Chondrocyte (in vitro differentiated cells): ENCODE results near the gene ZBTB45. TPM values are rescaled to one million over a fixed set of nuclear protein-coding genes. Genes with fewer than 3 reads are reported as not detected.
"Not testable (repeated sequence)": the region's sequence is repeated elsewhere in the genome, so short reads cannot be mapped to it uniquely, and the experiment has no call there.

Source experiments
- DNase-seq: peaks from one replicate; pipeline ENCODE4 v3.0.0; 2021; ENCODE audit warnings: mixed read lengths, low spot score
- H3K27ac Mint-ChIP-seq: one replicate; pipeline ENCODE4 v1.8.0; 2021; ENCODE audit warnings: mild to moderate bottlenecking, moderate library complexity, mixed read lengths; ENCODE audit not compliant: unreplicated experiment
- H3K27me3 Mint-ChIP-seq: 2 replicates; pipeline ENCODE4 v1.8.0; 2021; ENCODE audit warnings: low read depth, mixed read lengths
- H3K36me3 Mint-ChIP-seq: 2 replicates; pipeline ENCODE4 v1.8.0; 2021; ENCODE audit warnings: low read depth, mixed read lengths
- H3K4me1 Mint-ChIP-seq: 2 replicates; pipeline ENCODE4 v1.8.0; 2021; ENCODE audit warnings: low read depth, mild to moderate bottlenecking, mixed read lengths
- H3K4me3 Mint-ChIP-seq: one replicate; pipeline ENCODE4 v1.8.0; 2021; ENCODE audit warnings: mild to moderate bottlenecking, moderate library complexity, mixed read lengths; ENCODE audit not compliant: unreplicated experiment
- H3K9me3 Mint-ChIP-seq: 2 replicates; pipeline ENCODE4 v1.8.0; 2021; ENCODE audit warnings: low read depth, mixed read lengths
- total RNA-seq: library from RNA; stranded (reverse); gene quantifications from 3 replicates; pipeline ENCODE4 v1.2.1, GENCODE V29; 2021
- TF ChIP-seq, protein P1 (sequence below): fragments of 200-600 bp; sonication (generic); IDR thresholded peaks from 2 replicates; pipeline ENCODE4 v1.5.0; 2021; ENCODE audit warnings: antibody characterized with exemption, mild to moderate bottlenecking, moderate library complexity

Gene ZBTB45
- total RNA-seq, 1 donor from 2014 or later: 15.9 TPM

DNA sequence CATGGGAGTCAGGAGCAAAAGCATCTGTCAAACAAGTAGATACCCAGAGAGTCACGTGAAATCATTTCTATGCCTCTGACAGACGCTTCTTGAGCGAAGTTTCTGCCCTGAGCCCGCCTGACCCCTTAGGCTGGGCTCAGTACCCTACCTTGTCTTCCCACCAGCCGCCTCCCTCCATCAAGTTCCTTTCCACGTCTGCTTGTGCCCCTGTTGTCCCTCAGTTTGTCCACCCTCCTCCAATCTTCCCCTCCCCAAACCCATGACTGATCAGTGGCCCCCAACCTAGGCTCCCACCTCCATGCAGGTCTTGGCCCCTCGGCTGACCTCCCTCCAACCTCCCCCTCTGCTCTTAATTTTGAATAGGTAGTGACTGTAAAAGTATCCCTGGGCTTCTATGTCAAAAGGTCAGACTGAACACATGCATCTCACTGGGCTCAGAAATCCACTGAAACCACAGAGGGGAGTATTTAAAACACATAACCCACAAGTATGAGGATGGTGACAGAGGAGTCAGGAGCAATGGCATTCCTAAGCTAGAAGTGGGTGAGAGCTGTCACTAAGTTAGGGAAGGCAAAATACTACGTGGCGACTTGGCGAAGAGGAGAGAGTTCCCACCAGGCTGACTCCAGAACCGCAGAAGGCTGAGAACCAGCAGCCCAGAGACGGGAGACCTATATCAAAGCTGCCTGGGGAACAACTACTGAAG is 45.2 kb downstream of the ZBTB45 start:
- TF ChIP-seq, protein P1, sequence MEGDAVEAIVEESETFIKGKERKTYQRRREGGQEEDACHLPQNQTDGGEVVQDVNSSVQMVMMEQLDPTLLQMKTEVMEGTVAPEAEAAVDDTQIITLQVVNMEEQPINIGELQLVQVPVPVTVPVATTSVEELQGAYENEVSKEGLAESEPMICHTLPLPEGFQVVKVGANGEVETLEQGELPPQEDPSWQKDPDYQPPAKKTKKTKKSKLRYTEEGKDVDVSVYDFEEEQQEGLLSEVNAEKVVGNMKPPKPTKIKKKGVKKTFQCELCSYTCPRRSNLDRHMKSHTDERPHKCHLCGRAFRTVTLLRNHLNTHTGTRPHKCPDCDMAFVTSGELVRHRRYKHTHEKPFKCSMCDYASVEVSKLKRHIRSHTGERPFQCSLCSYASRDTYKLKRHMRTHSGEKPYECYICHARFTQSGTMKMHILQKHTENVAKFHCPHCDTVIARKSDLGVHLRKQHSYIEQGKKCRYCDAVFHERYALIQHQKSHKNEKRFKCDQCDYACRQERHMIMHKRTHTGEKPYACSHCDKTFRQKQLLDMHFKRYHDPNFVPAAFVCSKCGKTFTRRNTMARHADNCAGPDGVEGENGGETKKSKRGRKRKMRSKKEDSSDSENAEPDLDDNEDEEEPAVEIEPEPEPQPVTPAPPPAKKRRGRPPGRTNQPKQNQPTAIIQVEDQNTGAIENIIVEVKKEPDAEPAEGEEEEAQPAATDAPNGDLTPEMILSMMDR: no peak

DNA sequence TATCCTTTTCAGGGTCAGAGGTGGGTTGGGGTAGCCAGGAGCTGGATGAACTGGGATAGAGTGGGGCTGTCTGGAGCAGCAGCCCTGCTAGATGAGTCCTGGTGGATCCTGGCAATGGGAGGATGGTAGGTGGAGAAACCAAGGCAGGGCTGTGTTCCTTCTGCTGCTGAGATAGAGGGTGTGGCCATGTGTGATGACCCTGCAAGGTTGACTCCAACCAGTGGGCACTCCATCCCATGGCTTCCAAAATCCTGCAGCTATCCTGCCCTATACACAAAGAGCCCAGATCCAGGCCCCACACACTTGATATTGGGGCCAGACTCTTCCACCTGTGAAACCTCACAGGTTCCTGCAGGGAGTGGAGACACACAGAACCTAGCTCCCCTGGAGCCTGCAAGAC is 45.8 kb downstream of the ZBTB45 start:
- H3K9me3 Mint-ChIP-seq: no peaks in the 10 kb centered on the region
- DNase-seq: no peak
- TF ChIP-seq, protein P1: no peak
- H3K27me3 Mint-ChIP-seq: no peaks in the 10 kb centered on the region
- H3K4me3 Mint-ChIP-seq: no peak overlapping the region
- peaks cover 25% of the 10 kb centered on the region for H3K4me1 Mint-ChIP-seq
- H3K27ac Mint-ChIP-seq: peak overlapping the region; percentile 96
- H3K36me3 Mint-ChIP-seq: peaks cover 3% of the 10 kb centered on the region

More for the DNA sequence above, 45.2 kb downstream of the ZBTB45 start:
- no peaks in the 10 kb centered on the region for H3K27me3 Mint-ChIP-seq
- no peak overlapping the region for H3K4me3 Mint-ChIP-seq
- H3K4me1 Mint-ChIP-seq: peaks cover 24% of the 10 kb centered on the region
- H3K36me3 Mint-ChIP-seq: peaks cover 3% of the 10 kb centered on the region
- peak overlapping the region; percentile 96 for H3K27ac Mint-ChIP-seq
- no peaks in the 10 kb centered on the region for H3K9me3 Mint-ChIP-seq
- DNase-seq: no peak

DNA sequence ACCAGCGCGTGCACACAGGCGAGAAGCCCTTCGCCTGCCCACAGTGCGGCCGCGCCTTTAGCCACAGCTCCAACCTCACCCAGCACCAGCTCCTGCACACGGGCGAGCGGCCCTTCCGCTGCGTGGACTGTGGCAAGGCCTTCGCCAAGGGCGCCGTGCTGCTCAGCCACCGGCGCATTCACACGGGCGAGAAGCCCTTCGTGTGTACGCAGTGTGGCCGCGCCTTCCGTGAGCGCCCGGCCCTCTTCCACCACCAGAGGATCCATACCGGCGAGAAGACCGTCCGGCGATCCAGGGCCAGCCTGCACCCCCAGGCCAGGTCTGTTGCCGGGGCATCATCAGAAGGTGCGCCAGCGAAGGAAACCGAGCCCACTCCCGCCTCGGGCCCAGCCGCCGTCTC is 47.9 kb downstream of the ZBTB45 start:
- H3K4me3 Mint-ChIP-seq: no peak overlapping the region
- peaks cover 3% of the 10 kb centered on the region for H3K36me3 Mint-ChIP-seq
- H3K27ac Mint-ChIP-seq: no peak overlapping the region
- peaks cover 35% of the 10 kb centered on the region for H3K4me1 Mint-ChIP-seq
- DNase-seq: no peak
- TF ChIP-seq, protein P1: no peak
- no peaks in the 10 kb centered on the region for H3K9me3 Mint-ChIP-seq
- H3K27me3 Mint-ChIP-seq: no peaks in the 10 kb centered on the region

DNA sequence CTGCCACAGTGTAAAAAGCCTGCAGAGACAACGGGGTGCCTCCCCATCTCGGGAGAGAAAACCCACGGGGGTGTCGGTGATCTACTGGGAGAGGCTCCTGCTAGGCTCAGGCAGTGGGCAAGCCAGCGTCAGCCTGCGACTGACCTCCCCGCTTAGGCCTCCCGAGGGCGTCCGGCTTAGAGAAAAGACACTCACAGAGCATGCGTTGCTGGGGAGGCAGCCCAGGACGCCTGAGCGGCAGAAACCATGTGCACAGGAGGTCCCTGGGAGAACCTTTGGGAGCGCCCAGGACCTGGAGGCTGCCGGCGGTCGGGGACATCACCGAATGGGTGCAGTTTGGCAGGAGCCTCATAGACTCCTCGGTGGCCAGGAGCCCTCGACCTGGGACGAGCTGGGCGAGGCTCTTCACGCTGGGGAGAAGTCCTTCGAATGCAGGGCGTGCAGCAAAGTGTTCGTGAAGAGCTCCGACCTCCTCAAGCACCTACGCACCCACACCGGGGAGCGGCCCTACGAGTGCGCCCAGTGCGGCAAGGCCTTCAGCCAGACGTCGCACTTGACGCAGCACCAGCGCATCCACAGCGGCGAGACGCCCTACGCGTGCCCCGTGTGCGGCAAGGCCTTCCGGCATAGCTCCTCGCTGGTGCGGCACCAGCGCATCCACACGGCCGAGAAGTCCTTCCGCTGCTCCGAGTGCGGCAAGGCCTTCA is 48.6 kb downstream of the ZBTB45 start:
- not testable (repeated sequence) for DNase-seq, H3K9me3 Mint-ChIP-seq, H3K36me3 Mint-ChIP-seq, H3K27me3 Mint-ChIP-seq, H3K27ac Mint-ChIP-seq, H3K4me3 Mint-ChIP-seq
- peaks cover 38% of the 10 kb centered on the region for H3K4me1 Mint-ChIP-seq

DNA sequence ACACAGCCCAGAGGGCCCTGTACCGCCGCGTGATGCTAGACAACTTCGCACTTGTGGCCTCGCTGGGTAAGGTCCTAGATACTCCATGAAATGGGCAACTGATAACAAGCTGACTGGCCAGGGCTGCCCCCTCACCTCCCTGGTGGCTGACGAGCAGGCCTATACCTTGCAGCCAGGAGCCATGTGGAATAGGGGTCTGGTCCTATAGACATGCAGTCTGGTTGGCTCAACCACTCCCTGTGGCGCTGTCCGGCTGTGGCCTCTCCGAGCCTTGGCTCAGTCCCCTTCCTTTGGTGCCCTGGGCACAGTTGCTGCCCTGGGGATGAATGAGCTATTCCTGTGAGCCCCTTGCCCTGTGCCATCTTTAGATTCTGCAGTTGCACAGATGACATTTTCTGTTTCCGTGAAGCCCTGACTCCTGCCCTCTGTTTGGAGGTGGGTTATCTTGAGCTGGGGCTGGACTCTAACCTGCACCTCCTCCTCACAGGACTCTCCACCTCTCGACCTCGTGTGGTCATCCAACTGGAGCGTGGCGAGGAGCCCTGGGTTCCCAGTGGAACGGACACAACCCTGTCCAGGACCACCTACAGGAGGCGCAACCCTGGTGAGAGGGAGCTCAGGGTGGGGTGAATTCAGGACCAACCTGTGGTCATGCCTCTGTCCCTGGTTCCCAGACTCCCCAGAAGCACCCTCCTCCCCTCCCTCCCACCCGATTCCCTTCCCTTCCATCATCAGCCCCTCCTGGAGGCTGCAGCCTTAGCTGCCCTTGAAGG is 50.2 kb downstream of the ZBTB45 start:
- Mint-ChIP-seq H3K4me1 (peaks cover 27% of the 10 kb centered on the region), H3K9me3 (no peaks in the 10 kb centered on the region), H3K4me3 (no peak overlapping the region), H3K36me3 (peaks cover 3% of the 10 kb centered on the region), H3K27me3 (no peaks in the 10 kb centered on the region), H3K27ac (no peak overlapping the region)
- DNase-seq: no peak
- TF ChIP-seq, protein P1: no peak
